GM18508 (cell line): ENCODE data around the gene SOAT2.
"Not testable (repeated sequence)": the region's sequence is repeated elsewhere in the genome, so short reads cannot be mapped to it uniquely, and the experiment has no call there.

Source experiments
- ATAC-seq: cut with Tn5 transposase; IDR thresholded peaks from one replicate; pipeline ENCODE4 v1.9.1; 2021; ENCODE audit warnings: moderate number of reproducible peaks; ENCODE audit not compliant: insufficient read depth, unreplicated experiment

Gene SOAT2

GRCh38 chr12:53131844-53132243 lies 28.6 kb downstream of the SOAT2 start:
- no peak for ATAC-seq

- no peak for ATAC-seq
Observed at GRCh38 chr12:53133722-53134121, 30.4 kb downstream of the SOAT2 start.

DNA sequence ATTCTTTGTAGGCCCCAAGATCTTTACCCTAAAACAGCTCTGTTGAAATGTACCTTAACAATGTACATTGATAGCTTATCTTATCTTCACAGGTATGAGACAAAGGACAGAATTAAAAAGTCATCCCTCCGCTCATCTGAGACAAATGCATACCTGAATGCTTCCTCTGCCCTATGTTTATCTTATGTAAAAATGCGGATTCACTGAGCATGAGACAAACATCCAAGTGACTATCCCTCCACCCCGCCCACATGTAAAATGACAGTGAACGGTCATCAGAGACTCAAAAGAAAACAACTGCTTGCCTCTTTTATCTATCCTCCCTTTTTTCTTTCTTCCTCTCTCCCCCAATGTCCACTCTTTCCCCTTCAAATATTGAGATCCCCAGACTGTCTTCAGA lies 40.1 kb downstream of the SOAT2 start:
- no peak for ATAC-seq

DNA sequence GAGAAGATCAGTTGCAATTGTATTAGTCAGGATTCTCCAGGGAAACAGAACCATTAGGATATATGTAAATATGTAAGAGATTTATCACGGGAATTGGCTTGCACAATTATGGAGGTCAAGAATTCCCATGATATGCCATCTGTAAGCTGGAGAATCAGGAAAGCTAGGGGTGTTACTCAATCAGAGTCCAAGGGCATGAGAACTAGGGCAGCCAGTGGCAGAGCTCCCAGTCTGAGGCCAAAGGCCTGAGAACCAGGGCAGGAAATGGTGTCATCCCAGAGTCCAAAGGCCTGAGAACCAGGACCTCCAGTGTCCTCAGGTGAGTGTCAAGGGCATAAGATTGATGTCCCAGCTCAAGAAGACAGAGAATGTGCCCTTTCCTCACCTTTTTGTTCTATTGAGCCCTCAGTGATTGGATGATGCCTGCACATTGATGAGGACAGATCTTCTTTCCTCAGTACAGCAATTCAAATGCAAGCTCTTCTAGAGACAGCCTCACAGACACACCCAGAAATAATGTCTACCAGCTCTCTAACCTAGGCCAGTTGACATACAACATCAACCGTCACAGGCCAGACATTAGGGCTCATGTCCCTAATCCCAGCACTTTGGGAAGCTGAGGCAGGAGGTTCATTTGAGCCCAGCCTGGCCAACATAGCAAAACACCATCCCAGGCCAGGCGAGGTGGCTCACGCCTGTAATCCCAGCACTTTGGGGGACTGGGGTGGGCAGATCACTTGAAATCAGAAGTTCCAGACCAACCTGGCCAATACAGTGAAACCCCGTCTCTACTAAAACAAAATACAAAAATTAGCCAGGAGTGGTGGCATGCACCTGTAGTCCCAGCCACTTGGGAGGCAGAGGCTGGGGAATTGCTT lies 42.3 kb downstream of the SOAT2 start:
- no peak for ATAC-seq

GRCh38 chr12:53147181-53147580 lies 43.9 kb downstream of the SOAT2 start:
- ATAC-seq = no peak

- ATAC-seq = no peak
Observed at GRCh38 chr12:53147653-53148052, 44.4 kb downstream of the SOAT2 start.

DNA sequence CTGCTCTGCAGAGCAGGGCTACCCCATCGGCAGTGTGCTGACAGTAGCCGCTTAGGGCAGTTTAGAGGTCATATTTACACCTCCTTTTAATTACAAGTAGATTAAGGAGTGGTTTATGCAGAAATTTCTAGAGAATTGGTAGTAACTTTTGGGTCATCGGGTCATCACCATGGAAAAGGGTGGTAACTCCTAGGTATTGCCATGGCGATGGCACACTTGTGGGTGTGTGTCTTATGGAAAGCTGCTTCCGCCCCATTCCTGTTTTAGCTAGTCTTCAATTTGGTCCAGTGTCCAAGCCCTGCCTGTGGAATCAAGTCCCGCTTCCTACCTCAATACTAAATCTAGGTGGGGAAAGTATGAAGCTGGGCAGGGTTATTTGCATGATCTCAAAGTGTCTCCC lies 47.8 kb downstream of the SOAT2 start:
- ATAC-seq = no peak

DNA sequence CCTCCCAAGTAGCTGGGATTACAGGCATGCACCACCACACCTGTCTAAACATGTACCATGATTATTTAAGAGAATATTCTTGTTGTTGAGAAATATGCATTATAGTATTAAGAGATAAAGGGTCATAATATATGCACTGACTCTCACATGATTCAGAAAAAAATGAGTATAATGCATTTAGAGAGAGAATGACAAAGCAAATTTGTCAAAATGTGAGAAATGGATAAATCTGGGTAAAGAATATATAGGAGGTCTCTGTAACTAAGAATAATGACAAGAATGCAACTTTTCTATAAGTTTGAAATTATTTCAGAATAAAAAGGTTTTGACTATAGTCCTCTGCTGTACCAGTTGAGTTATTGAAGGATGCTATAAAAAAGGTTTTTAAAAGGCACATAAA lies 49.1 kb downstream of the SOAT2 start:
- no peak for ATAC-seq

GRCh38 chr12:53159195-53159839 lies 56.0 kb downstream of the SOAT2 start:
- ATAC-seq = no peak

DNA sequence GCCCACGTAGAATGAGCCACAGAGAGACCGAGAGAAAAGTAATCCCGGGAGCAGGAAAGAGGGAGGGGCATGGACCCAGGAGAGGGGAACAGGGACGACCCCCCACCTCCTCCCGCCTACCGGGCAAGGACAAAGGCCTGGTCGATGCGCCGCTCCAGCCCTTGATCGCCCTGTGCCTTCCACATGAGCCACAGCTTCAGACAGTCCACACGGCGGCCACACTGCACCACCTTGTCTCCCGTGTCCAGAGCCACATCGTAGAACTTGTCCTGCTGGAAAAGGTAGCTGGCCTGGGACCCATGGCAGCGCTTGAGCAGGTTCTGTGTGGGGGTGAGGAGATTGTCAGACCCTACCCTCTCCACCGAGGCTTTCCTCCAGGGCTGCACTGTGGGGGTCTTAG lies 56.7 kb downstream of the SOAT2 start:
- ATAC-seq = no peak

DNA sequence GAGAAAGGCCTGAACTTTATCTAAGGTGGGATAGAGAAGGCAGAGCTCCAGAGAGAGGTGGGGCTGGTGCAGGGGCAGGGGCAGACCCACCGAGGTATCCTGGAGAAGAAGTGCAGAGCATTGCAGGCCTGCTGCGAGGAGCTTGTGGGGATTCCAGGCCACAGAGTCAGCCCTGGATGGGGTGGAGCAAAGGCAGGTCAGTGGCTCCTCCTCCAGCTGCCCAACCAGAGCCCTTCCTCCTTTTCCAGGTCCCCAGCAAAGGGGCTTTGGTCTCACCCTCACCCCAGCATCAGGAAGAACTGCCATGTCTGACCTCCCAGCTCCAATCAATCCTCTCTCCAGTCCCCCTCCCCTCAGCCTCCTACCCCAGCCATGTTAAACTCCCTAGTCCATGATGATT lies 57.4 kb downstream of the SOAT2 start:
- ATAC-seq = no peak

DNA sequence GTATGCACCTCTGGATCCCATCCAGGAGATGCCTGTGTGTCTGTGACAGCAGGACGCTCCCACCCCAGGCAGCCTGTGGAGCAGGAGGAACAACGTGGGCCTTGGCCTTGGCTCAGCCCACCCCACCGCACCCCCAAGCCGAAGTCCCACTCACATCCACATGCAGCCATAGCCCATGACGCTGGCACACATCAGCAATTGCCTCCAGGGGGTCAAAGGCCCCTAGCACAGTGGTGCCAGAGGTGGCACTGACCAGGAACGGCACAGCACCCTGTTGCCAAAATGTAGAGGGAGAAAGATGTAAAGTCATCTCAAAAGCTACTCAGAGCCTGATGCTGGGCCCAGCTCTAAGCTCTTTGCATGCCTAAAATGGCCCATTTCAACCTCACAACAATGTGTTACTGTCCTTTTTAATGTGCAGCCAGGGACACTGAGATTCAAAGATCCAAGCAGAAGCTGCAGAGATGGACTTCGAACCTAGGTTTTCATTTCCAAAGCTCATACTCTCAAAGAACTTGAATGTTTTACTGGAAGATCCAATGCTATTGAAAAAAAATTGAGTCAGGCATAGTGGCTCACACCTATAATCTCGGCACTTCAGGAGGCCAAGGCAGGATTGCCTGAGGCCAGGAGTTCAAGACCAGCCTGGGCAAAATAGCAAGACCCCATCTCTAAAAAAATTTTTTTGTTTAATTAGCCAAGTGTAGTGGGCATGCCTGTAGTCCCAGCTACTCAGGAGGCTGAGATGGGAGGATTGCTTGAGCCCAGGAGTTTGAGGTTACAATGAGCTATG lies 58.0 kb downstream of the SOAT2 start:
- no peak for ATAC-seq

- not testable (repeated sequence) for ATAC-seq
Observed at GRCh38 chr12:53163008-53163407, 59.7 kb downstream of the SOAT2 start.

DNA sequence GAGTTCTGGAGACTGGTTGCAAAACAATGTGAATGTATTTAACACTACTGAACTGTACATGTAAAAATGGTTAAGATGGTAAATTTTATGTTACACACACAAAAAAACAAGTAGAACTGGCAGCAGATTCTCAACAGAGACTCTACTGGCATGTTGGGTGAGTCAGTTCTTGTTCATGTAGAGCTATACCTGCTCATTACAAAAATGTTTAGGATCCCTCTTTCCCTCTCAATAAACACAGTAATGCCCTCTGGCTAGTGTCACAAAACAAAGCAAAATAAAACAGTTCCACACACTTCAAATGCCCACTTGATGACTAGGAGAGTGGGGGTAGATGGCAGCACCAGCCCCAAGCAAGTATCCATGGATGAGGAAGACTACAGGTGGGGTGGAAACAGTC lies 63.6 kb downstream of the SOAT2 start:
- no peak for ATAC-seq

DNA sequence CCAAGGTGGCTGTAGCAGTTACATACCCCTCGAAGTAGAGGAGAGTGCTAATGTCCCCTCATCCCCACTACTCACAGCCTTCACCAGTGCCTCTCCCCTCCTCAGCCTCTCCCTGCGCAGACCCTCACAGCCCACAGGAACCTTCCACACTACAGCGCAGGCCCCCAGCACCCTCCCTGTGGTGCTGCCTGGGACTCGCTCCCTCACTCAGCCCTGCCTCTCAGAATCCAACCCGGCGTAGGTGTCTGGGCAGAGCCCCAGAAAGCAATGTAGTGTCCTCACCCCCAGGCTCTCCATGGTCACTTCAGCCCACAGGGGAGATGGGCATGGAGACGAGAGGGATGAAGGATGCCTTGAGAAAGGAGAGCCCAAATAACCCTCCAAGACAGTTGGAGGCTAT lies 66.4 kb downstream of the SOAT2 start:
- no peak for ATAC-seq

GRCh38 chr12:53170215-53170614 lies 66.9 kb downstream of the SOAT2 start:
- ATAC-seq = no peak

DNA sequence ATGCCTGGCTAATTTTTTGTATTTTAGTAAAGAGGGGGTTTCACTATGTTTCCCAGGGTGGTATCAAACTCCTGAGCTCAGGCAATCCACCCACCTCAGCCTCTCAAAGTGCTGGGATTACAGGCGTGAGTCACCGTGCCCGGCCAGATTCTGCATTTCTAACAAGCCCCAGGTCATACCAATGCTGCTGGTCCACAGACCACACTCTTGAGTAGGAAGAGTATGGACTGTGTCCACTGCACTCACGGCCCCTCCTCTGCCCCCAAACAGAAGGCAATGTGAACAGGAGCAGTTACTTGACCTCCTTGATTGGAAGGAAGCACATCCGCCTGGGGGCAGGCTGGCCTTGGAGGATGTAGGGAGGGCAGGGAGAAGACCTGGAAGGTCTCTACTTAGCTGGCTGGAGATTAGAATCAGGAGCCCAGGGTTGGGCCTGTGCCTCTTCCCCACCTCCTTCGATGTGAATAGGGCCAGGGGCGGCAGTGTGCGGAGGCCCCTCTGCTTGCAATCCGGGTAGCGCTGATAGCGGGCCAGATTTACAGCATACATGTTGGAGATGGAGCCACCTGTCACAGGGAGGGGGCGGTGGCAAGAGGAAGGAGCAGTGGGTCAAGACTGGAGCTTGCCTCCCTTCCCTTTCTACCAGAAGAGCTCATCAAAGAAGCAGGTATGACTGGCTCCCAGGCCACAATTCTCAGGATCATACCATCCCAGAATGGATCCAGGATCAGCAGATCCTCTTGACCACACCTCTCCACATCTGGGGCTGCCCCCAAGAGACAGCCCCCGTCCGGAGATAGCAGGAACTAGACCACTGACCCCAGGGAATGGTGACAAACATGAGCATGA lies 67.8 kb downstream of the SOAT2 start:
- ATAC-seq = no peak

DNA sequence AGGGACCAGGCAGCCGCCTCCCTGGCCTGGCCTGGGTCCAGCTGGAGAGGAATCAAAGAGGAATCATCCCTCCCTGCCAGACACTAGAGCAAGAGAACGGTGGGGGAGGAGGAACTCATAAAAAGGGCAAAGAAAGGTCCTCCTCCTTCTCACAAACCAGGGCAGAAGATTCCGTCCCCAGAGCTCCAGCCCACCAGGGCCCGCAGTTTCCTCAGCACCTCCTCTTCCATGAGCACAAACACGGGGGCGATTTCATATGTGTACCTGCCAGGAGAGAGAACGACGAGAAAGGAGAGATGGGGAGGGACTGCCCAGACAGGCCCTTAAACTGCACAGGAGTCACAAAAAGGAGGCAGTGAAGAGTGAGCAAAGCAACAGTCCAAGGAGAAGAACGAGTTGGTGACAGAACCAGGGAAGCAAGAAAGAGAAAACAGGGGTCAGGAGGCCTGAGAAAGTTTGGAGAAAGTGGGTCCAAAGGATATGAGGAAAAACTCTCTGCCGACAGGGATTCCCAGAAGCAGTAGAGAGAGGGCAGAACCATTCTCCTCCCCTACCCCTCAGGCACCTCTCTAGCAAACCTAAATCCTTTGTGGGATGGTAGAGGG lies 68.5 kb downstream of the SOAT2 start:
- no peak for ATAC-seq

GRCh38 chr12:53172352-53172751 lies 69.1 kb downstream of the SOAT2 start:
- no peak for ATAC-seq
